HCEC 1CT (cell line): Measurements from ENCODE around the gene UBIAD1.

ENCODE experiments used
- DNase-seq: peaks from one replicate; pipeline ENCODE4 v3.0.0-alpha.2; 2017

UBIAD1 gene

GRCh38 chr1:11272832-11273594 lies at the start of gene UBIAD1:
TSS of gene UBIAD1 (plus strand) at chr1:11273198. CDS start at chr1:11273532, 334 bp downstream.
- peak; percentile 86 for DNase-seq

GRCh38 chr1:11227106-11228077 lies 45.6 kb upstream of the UBIAD1 start:
- no peak for DNase-seq

GRCh38 chr1:11229203-11229602 lies 43.8 kb upstream of the UBIAD1 start:
- no peak for DNase-seq

GRCh38 chr1:11233208-11233607 lies 39.8 kb upstream of the UBIAD1 start:
- DNase-seq = no peak

GRCh38 chr1:11237356-11237755 lies 35.6 kb upstream of the UBIAD1 start:
- DNase-seq = no peak

- no peak for DNase-seq
Observed at GRCh38 chr1:11238311-11238710, 34.7 kb upstream of the UBIAD1 start.

- DNase-seq = no peak
Observed at GRCh38 chr1:11245248-11245647, 27.8 kb upstream of the UBIAD1 start.

- no peak for DNase-seq
Observed at GRCh38 chr1:11245904-11246719, 26.9 kb upstream of the UBIAD1 start.

GRCh38 chr1:11248169-11248568 lies 24.8 kb upstream of the UBIAD1 start:
- DNase-seq = peak; percentile 13

GRCh38 chr1:11252538-11252937 lies 20.5 kb upstream of the UBIAD1 start:
- DNase-seq = no peak

- no peak for DNase-seq
Observed at GRCh38 chr1:11253226-11253625, 19.8 kb upstream of the UBIAD1 start.

- no peak for DNase-seq
Observed at GRCh38 chr1:11256299-11256698, 16.7 kb upstream of the UBIAD1 start.

- peak; percentile 100 for DNase-seq
Observed at GRCh38 chr1:11262171-11263049, 10.6 kb upstream of the UBIAD1 start, which contains the start of gene MTOR. TSS of gene MTOR (minus strand) at chr1:11262551. CDS start at chr1:11259409, 3,142 bp downstream.

GRCh38 chr1:11266268-11267074 lies 6.5 kb upstream of the UBIAD1 start:
- no peak for DNase-seq

- peak; percentile 87 for DNase-seq
Observed at GRCh38 chr1:11267350-11268337, 5.4 kb upstream of the UBIAD1 start.

- DNase-seq = no peak
Observed at GRCh38 chr1:11272544-11272831, 510 bp upstream of the UBIAD1 start.

GRCh38 chr1:11273595-11274234 lies 717 bp downstream of the UBIAD1 start:
- DNase-seq = no peak

GRCh38 chr1:11279152-11279551 lies 6.2 kb downstream of the UBIAD1 start:
- DNase-seq = no peak

GRCh38 chr1:11279630-11280029 lies 6.6 kb downstream of the UBIAD1 start:
- DNase-seq = no peak
